ENCODE results near the gene ERC1. TPM values are rescaled to one million over a fixed set of nuclear protein-coding genes. Genes with fewer than 3 reads are reported as not detected.

The ERC1 gene
- total and polyA plus RNA-seq, 9 of the 15 experiments (the other 6 are each of a cell fraction or from before 2014, with no cell fraction given): 0.74 to 11.8 (median 4.8) TPM

- TF ChIP-seq RBM22 (IDR thresholded peaks at IDR 0.05; ENCODE audit: low read depth, low read length, poor library complexity, severe bottlenecking) (no peak), PYGO2 (tag; IDR thresholded peaks at IDR 0.05) (no peak), SPI1 (IDR thresholded peaks at IDR 0.05; ENCODE audit: borderline replicate concordance, low read depth, low read length) (no peak), ZBTB2 (IDR thresholded peaks at IDR 0.05) (no peak), HOXB6 (CRISPR knock-in tag; IDR thresholded peaks at IDR 0.05; ENCODE audit: borderline replicate concordance) (no peak), SAFB (IDR thresholded peaks at IDR 0.05; ENCODE audit: borderline replicate concordance, low read depth, low read length) (no peak), E2F8 (IDR thresholded peaks at IDR 0.05; ENCODE audit: low read depth, partially characterized antibody) (no peak), GABPB2 (CRISPR knock-in tag; conservative IDR thresholded peaks at IDR 0.05) (no peak), ELF1 (tag; IDR thresholded peaks at IDR 0.05) (no peak)
- TF ChIP-seq, protein P1, sequence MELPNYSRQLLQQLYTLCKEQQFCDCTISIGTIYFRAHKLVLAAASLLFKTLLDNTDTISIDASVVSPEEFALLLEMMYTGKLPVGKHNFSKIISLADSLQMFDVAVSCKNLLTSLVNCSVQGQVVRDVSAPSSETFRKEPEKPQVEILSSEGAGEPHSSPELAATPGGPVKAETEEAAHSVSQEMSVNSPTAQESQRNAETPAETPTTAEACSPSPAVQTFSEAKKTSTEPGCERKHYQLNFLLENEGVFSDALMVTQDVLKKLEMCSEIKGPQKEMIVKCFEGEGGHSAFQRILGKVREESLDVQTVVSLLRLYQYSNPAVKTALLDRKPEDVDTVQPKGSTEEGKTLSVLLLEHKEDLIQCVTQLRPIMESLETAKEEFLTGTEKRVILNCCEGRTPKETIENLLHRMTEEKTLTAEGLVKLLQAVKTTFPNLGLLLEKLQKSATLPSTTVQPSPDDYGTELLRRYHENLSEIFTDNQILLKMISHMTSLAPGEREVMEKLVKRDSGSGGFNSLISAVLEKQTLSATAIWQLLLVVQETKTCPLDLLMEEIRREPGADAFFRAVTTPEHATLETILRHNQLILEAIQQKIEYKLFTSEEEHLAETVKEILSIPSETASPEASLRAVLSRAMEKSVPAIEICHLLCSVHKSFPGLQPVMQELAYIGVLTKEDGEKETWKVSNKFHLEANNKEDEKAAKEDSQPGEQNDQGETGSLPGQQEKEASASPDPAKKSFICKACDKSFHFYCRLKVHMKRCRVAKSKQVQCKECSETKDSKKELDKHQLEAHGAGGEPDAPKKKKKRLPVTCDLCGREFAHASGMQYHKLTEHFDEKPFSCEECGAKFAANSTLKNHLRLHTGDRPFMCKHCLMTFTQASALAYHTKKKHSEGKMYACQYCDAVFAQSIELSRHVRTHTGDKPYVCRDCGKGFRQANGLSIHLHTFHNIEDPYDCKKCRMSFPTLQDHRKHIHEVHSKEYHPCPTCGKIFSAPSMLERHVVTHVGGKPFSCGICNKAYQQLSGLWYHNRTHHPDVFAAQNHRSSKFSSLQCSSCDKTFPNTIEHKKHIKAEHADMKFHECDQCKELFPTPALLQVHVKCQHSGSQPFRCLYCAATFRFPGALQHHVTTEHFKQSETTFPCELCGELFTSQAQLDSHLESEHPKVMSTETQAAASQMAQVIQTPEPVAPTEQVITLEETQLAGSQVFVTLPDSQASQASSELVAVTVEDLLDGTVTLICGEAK (IDR thresholded peaks at IDR 0.05): no peak
- TF ChIP-seq, protein P1 (CRISPR knock-in tag; IDR thresholded peaks at IDR 0.05): no peak
These were observed 261.7 kb downstream of the ERC1 start (continued) for GRCh38 chr12:1252758-1253157.

Measured in K562 (cell line).